PC-3 (cell line): ENCODE results near the gene SRR. TPM values are rescaled to one million over a fixed set of nuclear protein-coding genes. Genes with fewer than 3 reads are reported as not detected.
A peak's percentile ranks its signal among the peaks of the same experiment; 100 is the strongest.

Experiments
- ATAC-seq: fragments of 200-7000 bp; cut with Tn5 transposase; 2 replicates; pipeline ENCODE4 v1.9.1; 2020; ENCODE audit warnings: mild to moderate bottlenecking, moderate library complexity
- BruUV-seq: library from RNA; stranded (reverse); fragments of 400-500 nt; replicated peaks from 2 replicates; lab custom pipeline; 2021; lab: Mats Ljungman, UMichigan
- CTCF ChIA-PET: fragments of 300-600 bp; sonication (Branson Sonifier 250); formaldehyde crosslinking; loops from one replicate; lab custom pipeline; 2022; ENCODE audit warnings: antibody characterized with exemption; lab: Charles Lee
- POLR2A ChIA-PET: fragments of 300-600 bp; sonication (Branson Sonifier 250); formaldehyde crosslinking; loops from one replicate; lab custom pipeline; 2022; ENCODE audit warnings: antibody characterized with exemption; ENCODE audit not compliant: unreplicated experiment; lab: Charles Lee
- DNase-seq: peaks from one replicate; pipeline ENCODE4 v3.0.0-alpha.2; 2015
- H2AFZ ChIP-seq: fragments of 300-600 bp; sonication (generic); 2 replicates; pipeline ENCODE4 v1.6.0; 2016; ENCODE audit warnings: antibody characterized with exemption, low read length
- H3F3A ChIP-seq: fragments of 300-600 bp; sonication (generic); one replicate; pipeline ENCODE4 v1.6.0; 2017; ENCODE audit warnings: antibody characterized with exemption, low read length, control low read depth, mild to moderate bottlenecking; ENCODE audit not compliant: unreplicated experiment
- H3K27ac ChIP-seq: fragments of 300-600 bp; sonication (generic); 2 replicates; pipeline ENCODE4 v1.5.1; 2016; ENCODE audit warnings: mild to moderate bottlenecking, low read length
- H3K27me3 ChIP-seq: fragments of 300-600 bp; sonication (generic); 2 replicates; pipeline ENCODE4 v1.6.1; 2016; ENCODE audit warnings: low read length, mixed read lengths
- H3K36me3 ChIP-seq: fragments of 300-600 bp; sonication (generic); 2 replicates; pipeline ENCODE4 v1.6.1; 2016; ENCODE audit warnings: low read depth, mixed run types, low read length, mixed read lengths
- H3K4me1 ChIP-seq: fragments of 300-600 bp; sonication (generic); 2 replicates; pipeline ENCODE4 v1.5.1; 2016; ENCODE audit warnings: low read length; ENCODE audit not compliant: insufficient read depth
- H3K4me2 ChIP-seq: fragments of 300-600 bp; sonication (generic); 2 replicates; pipeline ENCODE4 v1.6.0; 2016; ENCODE audit warnings: low read length
- H3K4me3 ChIP-seq: fragments of 300-600 bp; sonication (generic); 2 replicates; pipeline ENCODE4 v1.5.1; 2016; ENCODE audit warnings: mild to moderate bottlenecking, low read length, mixed read lengths
- H3K79me2 ChIP-seq: fragments of 300-600 bp; sonication (generic); 2 replicates; pipeline ENCODE4 v1.6.1; 2017; ENCODE audit warnings: low read length, mixed read lengths
- H3K9ac ChIP-seq: fragments of 300-600 bp; sonication (generic); 2 replicates; pipeline ENCODE4 v1.6.0; 2016; ENCODE audit warnings: mild to moderate bottlenecking, low read length
- H3K9me2 ChIP-seq: fragments of 300-600 bp; sonication (generic); replicated peaks from 2 replicates; pipeline ENCODE4 v1.6.1; 2016; ENCODE audit warnings: mixed run types, low read length, mixed read lengths
- H3K9me3 ChIP-seq: fragments of 300-600 bp; sonication (generic); 2 replicates; pipeline ENCODE4 v1.6.1; 2016; ENCODE audit warnings: low read length, mixed read lengths
- H4K20me1 ChIP-seq: fragments of 300-600 bp; sonication (generic); 2 replicates; pipeline ENCODE4 v1.6.1; 2016; ENCODE audit warnings: low read length, mixed read lengths
- EZH2 ChIP-seq: fragments of 300-600 bp; sonication (generic); IDR thresholded peaks from one replicate; pipeline ENCODE4 v1.6.1; 2017; ENCODE audit warnings: antibody characterized with exemption, mild to moderate bottlenecking, low read length; ENCODE audit not compliant: unreplicated experiment
- EZH2phosphoT487 ChIP-seq: fragments of 300-600 bp; sonication (generic); IDR thresholded peaks from 2 replicates; pipeline ENCODE4 v1.6.1; 2018; ENCODE audit warnings: mild to moderate bottlenecking, antibody characterized with exemption, low read length, borderline replicate concordance
- intact Hi-C: fragments of 100-400 bp; cut with micrococcal nuclease; formaldehyde crosslinking; loops from 2 replicates; pipeline ENCODE4 v1.9.0; 2023
- total RNA-seq: library from RNA; depleted of rRNA; stranded (reverse); fragments of >200 nt; gene quantifications from 2 replicates; pipeline ENCODE4 v1.2.3, GENCODE V29; 2014
- TF ChIP-seq, protein P1 (sequence below): fragments of 300-600 bp; sonication (generic); conservative IDR thresholded peaks from 2 replicates; pipeline ENCODE4 v1.5.1; 2017; ENCODE audit warnings: antibody characterized with exemption, low read depth, mild to moderate bottlenecking, low read length

The SRR gene
- total RNA-seq, 1 experiment from 2014 or later = 12.0 TPM

DNA sequence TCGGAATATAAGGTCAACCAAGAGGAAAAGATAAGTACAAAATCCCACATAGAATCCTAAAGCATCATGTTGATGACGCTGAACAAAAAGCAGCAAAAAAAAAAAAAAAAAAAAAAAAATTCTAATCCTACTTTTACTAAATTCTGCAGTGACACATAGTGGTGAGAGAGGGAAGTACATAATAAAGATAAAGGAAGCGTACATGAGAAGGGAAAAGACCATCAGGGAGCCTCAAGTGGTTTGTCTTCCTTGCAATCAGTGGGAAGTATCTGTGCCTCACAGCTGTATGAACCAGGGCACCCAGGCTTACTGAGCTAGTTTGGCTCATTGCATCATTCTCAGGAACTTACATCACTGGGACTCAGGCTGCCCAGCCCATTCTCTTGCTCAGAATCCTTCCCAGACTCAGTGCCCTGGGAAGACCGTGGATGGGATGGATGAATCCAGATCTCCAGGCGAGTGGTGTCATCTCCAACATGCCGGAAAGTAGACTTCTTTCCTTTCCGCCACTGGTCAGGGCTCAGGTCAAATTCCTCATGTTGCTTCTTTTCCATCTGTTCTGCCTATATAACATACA, 21.4 kb upstream of the SRR start:
- intact Hi-C loops = no loop called here
- POLR2A ChIA-PET = interaction anchor here (0.6 kb wide), 1 partner anchor 17 kb away, joined by 3 read pairs; no protein-coding TSS in a partner anchor
- no peaks in the 10 kb centered on the region for H4K20me1 ChIP-seq
- no peak overlapping the region for H3K27ac ChIP-seq
- no peaks in the 10 kb centered on the region for H3F3A ChIP-seq
- TF ChIP-seq EZH2phosphoT487 (no peak), EZH2 (no peak)
- TF ChIP-seq, protein P1, sequence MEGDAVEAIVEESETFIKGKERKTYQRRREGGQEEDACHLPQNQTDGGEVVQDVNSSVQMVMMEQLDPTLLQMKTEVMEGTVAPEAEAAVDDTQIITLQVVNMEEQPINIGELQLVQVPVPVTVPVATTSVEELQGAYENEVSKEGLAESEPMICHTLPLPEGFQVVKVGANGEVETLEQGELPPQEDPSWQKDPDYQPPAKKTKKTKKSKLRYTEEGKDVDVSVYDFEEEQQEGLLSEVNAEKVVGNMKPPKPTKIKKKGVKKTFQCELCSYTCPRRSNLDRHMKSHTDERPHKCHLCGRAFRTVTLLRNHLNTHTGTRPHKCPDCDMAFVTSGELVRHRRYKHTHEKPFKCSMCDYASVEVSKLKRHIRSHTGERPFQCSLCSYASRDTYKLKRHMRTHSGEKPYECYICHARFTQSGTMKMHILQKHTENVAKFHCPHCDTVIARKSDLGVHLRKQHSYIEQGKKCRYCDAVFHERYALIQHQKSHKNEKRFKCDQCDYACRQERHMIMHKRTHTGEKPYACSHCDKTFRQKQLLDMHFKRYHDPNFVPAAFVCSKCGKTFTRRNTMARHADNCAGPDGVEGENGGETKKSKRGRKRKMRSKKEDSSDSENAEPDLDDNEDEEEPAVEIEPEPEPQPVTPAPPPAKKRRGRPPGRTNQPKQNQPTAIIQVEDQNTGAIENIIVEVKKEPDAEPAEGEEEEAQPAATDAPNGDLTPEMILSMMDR = peak; percentile 62
- no peaks in the 10 kb centered on the region for H3K27me3 ChIP-seq
- H2AFZ ChIP-seq = no peak overlapping the region
- H3K4me1 ChIP-seq = no peaks in the 10 kb centered on the region
- CTCF ChIA-PET = no interaction called here
- no peak for ATAC-seq
- H3K79me2 ChIP-seq = no peaks in the 10 kb centered on the region
- no TSS peak for BruUV-seq
- no peak overlapping the region for H3K9ac ChIP-seq
- no peak overlapping the region for H3K4me2 ChIP-seq
- H3K4me3 ChIP-seq = no peak overlapping the region
- peak; percentile 70 for DNase-seq
- H3K9me3 ChIP-seq = no peaks in the 10 kb centered on the region
- no peaks in the 10 kb centered on the region for H3K9me2 ChIP-seq
- peaks cover 5% of the 10 kb centered on the region; the same call in 1 of the 2 replicates for H3K36me3 ChIP-seq

DNA sequence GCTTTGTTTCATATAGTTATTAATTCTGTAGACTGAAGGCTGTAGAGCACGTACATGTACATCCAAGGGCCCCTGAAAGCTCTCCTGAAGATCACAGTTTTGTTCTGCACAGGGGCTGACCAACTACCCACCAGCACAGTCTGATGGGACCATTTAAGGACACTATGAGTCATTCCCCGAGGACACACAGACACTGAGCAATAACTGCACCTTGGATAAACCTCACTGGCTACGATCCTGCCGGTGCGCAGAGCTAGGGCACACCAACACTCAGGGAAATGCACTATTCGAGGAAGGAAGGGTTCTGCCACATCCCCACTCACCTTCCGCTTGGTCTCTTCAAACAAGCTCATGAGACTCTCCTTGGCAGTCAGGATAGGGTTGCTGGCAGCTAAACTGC, 20.4 kb upstream of the SRR start:
- Histone ChIP-seq H3K27me3 (no peaks in the 10 kb centered on the region), H3K9me2 (no peaks in the 10 kb centered on the region), H2AFZ (no peak overlapping the region), H3K4me1 (no peaks in the 10 kb centered on the region), H3K9me3 (no peaks in the 10 kb centered on the region), H3K4me2 (no peak overlapping the region), H3K79me2 (no peaks in the 10 kb centered on the region), H3F3A (no peaks in the 10 kb centered on the region), H3K27ac (no peak overlapping the region), H3K36me3 (peaks cover 5% of the 10 kb centered on the region; the same call in 1 of the 2 replicates), H3K9ac (no peak overlapping the region), H3K4me3 (no peak overlapping the region), H4K20me1 (no peaks in the 10 kb centered on the region)
- ATAC-seq (no peak; the same call in 1 of the 2 replicates), DNase-seq (no peak)
- ChIA-PET CTCF (no interaction called here), POLR2A (interaction anchor here (0.6 kb wide), 1 partner anchor 18 kb away, joined by 3 read pairs; no protein-coding TSS in a partner anchor)
- TF ChIP-seq, protein P1 = no peak
- TF ChIP-seq EZH2 (no peak), EZH2phosphoT487 (no peak)
- no TSS peak for BruUV-seq
- intact Hi-C loops = no loop called here

DNA sequence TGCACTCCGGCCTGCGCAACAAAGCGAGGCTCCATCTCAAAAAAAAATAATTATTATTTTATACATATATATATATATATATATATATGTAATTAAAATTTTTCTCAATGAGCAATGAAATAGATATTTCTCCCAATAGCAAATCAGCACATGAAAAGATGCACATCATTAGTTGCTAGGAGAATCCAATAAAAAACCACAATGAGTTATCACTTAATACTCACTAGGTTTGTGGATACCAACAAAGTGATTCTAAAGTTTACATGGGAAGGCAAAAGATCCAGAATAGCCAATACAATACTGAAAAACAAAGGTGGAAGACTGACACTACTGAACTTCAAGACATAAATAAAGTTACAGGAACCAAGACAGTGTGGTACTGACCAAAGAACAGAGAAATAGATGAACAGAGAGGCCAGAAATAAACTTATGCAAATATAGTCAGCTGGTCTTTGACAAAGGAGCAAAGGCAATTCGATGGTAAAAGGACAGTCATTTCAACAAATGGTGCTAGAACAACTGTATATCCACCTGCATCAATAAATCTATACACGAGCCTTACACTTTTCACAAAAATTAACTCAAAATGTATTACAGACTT, 13.8 kb upstream of the SRR start:
- no TSS peak for BruUV-seq
- Histone ChIP-seq H3K79me2 (no peaks in the 10 kb centered on the region), H3K9me3 (no peaks in the 10 kb centered on the region), H4K20me1 (no peaks in the 10 kb centered on the region), H2AFZ (no peak overlapping the region), H3F3A (no peaks in the 10 kb centered on the region), H3K9me2 (no peaks in the 10 kb centered on the region), H3K27me3 (no peaks in the 10 kb centered on the region), H3K4me3 (no peak overlapping the region), H3K4me1 (no peaks in the 10 kb centered on the region), H3K27ac (no peak overlapping the region), H3K36me3 (peaks cover 4% of the 10 kb centered on the region; the same call in 1 of the 2 replicates), H3K9ac (no peak overlapping the region), H3K4me2 (no peak overlapping the region)
- DNase-seq (peak; percentile 14), ATAC-seq (no peak)
- ChIA-PET CTCF (no interaction called here), POLR2A (no interaction called here)
- TF ChIP-seq, protein P1 = no peak
- TF ChIP-seq EZH2phosphoT487 (no peak), EZH2 (no peak)
- intact Hi-C loops = no loop called here
